ENCODE measurements around the gene STAT3. TPM values are rescaled to one million over a fixed set of nuclear protein-coding genes. Genes with fewer than 3 reads are reported as not detected.

Gene STAT3
- polyA plus RNA-seq, 1 of the 3 experiments (the other 2 are of a cell fraction) = 35.7 TPM

DNA sequence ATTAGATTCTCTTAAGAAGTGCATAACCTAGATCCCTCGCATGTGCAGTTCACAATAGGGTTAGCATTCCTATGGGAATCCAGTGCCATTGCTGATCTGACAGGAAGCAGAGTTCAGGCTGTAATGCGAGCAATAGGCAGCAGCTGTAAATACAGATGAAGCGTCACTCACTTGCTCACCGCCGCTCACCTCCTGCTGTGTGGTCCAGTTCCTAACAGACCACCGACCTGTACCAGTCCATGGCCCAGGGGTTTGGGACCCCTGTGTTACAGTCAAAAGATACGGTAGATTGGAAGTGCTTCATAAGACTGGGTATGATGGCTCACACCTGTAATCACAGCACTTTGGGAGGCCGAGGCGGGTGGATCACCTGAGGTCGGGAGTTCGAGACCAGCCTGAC is 97.1 kb downstream of the STAT3 start:
- WGBS (ENCODE audit: low lambda C conversion rate) = 96% methylated on average over 11 of the region's 11 CpGs
- ChIA-PET CTCF (interaction anchor here (1.1 to 2.1 kb wide), 3 partner anchors 11 to 69 kb away, joined by 5 to 11 read pairs (median 5); no protein-coding TSS in a partner anchor), POLR2A (no interaction called here)
- Histone ChIP-seq H3K79me2 (ENCODE audit: insufficient read depth) (no peaks in the 10 kb centered on the region), H3K4me3 (ENCODE audit: low read depth in 2 of 2, low read length in 1 of 2) (no peak overlapping the region), H3F3A (replicated peaks; ENCODE audit: insufficient read depth) (peaks cover 4% of the 10 kb centered on the region), H3K27ac (ENCODE audit: low read depth in 2 of 2, low read length in 1 of 2) (no peak overlapping the region), H2AFZ (ENCODE audit: low read depth) (no peak overlapping the region), H3K36me3 (replicated peaks in 1 of 2; ENCODE audit: control insufficient read depth in 1 of 2, insufficient read depth in 2 of 2, low read length in 1 of 2) (no peaks in the 10 kb centered on the region), H3K4me2 (no peak overlapping the region), H3K9ac (no peak overlapping the region), H3K4me1 (ENCODE audit: control insufficient read depth in 1 of 2, insufficient read depth in 2 of 2, low read depth in 1 of 2, low read length in 1 of 2) (peaks cover 0 to 7% of the 10 kb centered on the region in 2 experiments; a peak in 1 of 4 replicates), H3K9me3 (no peaks in the 10 kb centered on the region), H3K9me2 (no peaks in the 10 kb centered on the region), H4K20me1 (ENCODE audit: insufficient read depth) (no peaks in the 10 kb centered on the region), H3K27me3 (ENCODE audit: insufficient read depth) (no peaks in the 10 kb centered on the region)
- TF ChIP-seq GATA2 (CRISPR knock-in tag; IDR thresholded peaks at IDR 0.05) = no peak
- TF ChIP-seq, protein P1, sequence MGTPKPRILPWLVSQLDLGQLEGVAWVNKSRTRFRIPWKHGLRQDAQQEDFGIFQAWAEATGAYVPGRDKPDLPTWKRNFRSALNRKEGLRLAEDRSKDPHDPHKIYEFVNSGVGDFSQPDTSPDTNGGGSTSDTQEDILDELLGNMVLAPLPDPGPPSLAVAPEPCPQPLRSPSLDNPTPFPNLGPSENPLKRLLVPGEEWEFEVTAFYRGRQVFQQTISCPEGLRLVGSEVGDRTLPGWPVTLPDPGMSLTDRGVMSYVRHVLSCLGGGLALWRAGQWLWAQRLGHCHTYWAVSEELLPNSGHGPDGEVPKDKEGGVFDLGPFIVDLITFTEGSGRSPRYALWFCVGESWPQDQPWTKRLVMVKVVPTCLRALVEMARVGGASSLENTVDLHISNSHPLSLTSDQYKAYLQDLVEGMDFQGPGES (IDR thresholded peaks at IDR 0.05; ENCODE audit: low read depth, low read length) = no peak
- no peak for TF ChIP-seq MEF2A (IDR thresholded peaks at IDR 0.05; ENCODE audit: borderline replicate concordance, low read depth)
- no peak for DNase-seq

DNA sequence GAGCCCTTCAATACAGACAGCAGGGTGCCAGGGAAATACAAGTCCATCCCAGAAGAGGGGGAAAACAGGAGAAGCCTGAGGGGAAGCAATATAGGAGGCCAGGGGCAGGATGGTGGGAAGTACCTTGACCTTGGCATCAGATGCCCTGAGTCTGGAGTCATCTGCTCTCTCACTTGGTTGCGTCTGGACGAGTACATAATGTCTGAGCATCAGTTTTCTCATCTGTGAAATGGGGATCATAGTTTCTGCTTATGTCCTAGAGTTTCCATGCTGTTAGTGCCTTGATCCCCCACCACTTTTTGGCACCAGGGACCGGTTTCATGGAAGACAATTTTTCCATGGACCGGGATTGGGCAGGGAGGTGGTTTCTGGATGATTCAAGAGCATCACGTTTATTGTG is 97.7 kb downstream of the STAT3 start:
- Histone ChIP-seq H3K4me3 (ENCODE audit: low read depth in 2 of 2, low read length in 1 of 2) (no peak overlapping the region), H3K79me2 (ENCODE audit: insufficient read depth) (no peaks in the 10 kb centered on the region), H3K27ac (ENCODE audit: low read depth in 2 of 2, low read length in 1 of 2) (no peak overlapping the region), H3K9me3 (no peaks in the 10 kb centered on the region), H3K4me2 (no peak overlapping the region), H3K27me3 (ENCODE audit: insufficient read depth) (no peaks in the 10 kb centered on the region), H3K36me3 (replicated peaks in 1 of 2; ENCODE audit: control insufficient read depth in 1 of 2, insufficient read depth in 2 of 2, low read length in 1 of 2) (no peaks in the 10 kb centered on the region), H3F3A (replicated peaks; ENCODE audit: insufficient read depth) (peaks cover 4% of the 10 kb centered on the region), H3K4me1 (ENCODE audit: control insufficient read depth in 1 of 2, insufficient read depth in 2 of 2, low read depth in 1 of 2, low read length in 1 of 2) (peaks cover 0 to 7% of the 10 kb centered on the region in 2 experiments; a peak in 1 of 4 replicates), H3K9me2 (no peaks in the 10 kb centered on the region), H2AFZ (ENCODE audit: low read depth) (no peak overlapping the region), H3K9ac (no peak overlapping the region), H4K20me1 (ENCODE audit: insufficient read depth) (no peaks in the 10 kb centered on the region)
- POLR2A ChIA-PET = no interaction called here
- 93% methylated on average over 5 of the region's 5 CpGs for WGBS (ENCODE audit: low lambda C conversion rate)
- CTCF ChIA-PET = interaction anchor here (2.1 kb wide), 2 partner anchors 10 to 68 kb away, joined by 5 to 11 read pairs; no protein-coding TSS in a partner anchor
- DNase-seq = peak; percentile 15
- TF ChIP-seq, protein P1 (IDR thresholded peaks at IDR 0.05; ENCODE audit: low read depth, low read length) = no peak
- TF ChIP-seq, protein P2, sequence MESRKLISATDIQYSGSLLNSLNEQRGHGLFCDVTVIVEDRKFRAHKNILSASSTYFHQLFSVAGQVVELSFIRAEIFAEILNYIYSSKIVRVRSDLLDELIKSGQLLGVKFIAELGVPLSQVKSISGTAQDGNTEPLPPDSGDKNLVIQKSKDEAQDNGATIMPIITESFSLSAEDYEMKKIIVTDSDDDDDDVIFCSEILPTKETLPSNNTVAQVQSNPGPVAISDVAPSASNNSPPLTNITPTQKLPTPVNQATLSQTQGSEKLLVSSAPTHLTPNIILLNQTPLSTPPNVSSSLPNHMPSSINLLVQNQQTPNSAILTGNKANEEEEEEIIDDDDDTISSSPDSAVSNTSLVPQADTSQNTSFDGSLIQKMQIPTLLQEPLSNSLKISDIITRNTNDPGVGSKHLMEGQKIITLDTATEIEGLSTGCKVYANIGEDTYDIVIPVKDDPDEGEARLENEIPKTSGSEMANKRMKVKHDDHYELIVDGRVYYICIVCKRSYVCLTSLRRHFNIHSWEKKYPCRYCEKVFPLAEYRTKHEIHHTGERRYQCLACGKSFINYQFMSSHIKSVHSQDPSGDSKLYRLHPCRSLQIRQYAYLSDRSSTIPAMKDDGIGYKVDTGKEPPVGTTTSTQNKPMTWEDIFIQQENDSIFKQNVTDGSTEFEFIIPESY (IDR thresholded peaks at IDR 0.05; ENCODE audit: borderline replicate concordance, low read depth) = no peak
